GM12801 (cell line): Measurements from ENCODE around the gene NR2C2.

Experiments used
- TF ChIP-seq, protein P1 (sequence below): IDR thresholded peaks from one replicate; pipeline ENCODE4 v1.5.1; 2011; ENCODE audit warnings: control low read depth; ENCODE audit not compliant: insufficient read length; ENCODE audit errors: extremely low read depth

NR2C2 gene

DNA sequence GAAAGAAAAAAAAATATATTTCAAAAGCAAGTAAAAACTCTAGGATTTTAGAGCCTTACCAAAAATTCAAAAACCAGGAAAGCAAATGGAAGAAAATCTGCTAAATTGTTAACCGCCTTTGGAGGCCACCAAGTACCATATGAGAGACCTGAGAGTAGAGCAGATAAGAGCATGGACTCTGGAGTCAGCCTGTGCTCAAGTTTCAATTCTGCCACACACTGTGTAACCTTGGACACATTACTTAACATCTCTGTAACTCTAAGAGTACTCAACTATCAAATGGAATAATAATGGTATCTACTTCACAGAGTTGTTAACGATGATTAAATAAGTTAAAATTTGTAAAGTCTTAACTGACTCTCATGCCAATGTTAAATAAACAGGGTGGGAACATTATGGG is 138.9 kb downstream of the NR2C2 start:
- TF ChIP-seq, protein P1, sequence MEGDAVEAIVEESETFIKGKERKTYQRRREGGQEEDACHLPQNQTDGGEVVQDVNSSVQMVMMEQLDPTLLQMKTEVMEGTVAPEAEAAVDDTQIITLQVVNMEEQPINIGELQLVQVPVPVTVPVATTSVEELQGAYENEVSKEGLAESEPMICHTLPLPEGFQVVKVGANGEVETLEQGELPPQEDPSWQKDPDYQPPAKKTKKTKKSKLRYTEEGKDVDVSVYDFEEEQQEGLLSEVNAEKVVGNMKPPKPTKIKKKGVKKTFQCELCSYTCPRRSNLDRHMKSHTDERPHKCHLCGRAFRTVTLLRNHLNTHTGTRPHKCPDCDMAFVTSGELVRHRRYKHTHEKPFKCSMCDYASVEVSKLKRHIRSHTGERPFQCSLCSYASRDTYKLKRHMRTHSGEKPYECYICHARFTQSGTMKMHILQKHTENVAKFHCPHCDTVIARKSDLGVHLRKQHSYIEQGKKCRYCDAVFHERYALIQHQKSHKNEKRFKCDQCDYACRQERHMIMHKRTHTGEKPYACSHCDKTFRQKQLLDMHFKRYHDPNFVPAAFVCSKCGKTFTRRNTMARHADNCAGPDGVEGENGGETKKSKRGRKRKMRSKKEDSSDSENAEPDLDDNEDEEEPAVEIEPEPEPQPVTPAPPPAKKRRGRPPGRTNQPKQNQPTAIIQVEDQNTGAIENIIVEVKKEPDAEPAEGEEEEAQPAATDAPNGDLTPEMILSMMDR, result no peak

DNA sequence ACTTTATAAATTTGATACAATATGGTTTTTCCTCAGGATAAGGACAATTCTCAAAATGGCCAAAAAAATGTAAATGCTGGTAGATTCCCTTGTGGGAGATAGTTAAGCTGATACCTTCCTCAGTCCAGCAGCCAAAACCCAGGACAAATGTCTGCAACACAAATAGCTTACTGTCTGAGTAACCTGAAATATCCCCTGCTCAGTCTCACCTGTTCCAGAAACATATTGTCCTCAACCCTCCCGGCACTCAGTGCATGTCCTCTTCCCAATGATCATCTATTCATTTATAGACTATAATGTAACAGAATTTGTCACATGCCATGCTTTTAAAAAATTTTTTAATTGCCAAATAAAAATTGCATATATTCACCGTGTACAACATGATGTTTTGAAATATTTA is 139.3 kb downstream of the NR2C2 start:
- TF ChIP-seq, protein P1, result no peak

DNA sequence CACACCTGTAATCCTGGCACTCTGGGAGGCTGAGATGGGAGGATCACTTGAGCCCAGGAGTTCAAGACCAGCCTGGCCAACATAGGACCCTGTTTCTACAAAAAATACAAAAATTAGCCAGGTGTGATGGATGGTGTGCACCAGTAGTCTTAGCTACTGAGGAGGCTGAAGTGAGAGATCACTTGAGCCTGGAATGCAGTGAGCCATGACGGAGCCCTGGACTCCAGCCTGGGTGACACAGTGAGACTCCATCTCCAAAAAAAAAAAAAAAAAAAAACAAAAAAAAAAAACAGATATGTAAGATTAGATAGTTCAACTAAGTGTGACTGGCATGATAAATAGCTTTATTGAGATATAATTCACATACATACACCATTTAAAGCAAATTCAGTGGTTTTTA is 141.8 kb downstream of the NR2C2 start:
- TF ChIP-seq, protein P1, result no peak

DNA sequence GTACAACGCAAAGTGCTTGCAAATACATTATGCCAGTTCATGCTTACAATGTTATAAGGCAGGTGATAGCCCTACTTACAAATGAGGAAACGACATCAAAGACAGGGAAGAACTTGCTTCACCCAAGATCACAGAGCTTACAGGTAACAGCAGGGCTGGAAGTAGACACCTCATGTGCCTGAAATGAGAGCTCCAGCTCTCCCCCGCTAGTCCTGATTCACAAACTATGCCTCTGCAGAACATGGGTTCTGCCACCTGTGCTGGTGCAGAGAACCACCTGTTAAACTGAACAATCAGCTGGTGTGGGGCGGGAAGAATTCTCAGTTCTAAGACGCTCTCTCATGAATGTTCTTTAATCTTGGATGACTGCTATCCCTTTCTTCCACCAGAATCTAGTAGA is 144.2 kb downstream of the NR2C2 start:
- TF ChIP-seq, protein P1, result no peak

DNA sequence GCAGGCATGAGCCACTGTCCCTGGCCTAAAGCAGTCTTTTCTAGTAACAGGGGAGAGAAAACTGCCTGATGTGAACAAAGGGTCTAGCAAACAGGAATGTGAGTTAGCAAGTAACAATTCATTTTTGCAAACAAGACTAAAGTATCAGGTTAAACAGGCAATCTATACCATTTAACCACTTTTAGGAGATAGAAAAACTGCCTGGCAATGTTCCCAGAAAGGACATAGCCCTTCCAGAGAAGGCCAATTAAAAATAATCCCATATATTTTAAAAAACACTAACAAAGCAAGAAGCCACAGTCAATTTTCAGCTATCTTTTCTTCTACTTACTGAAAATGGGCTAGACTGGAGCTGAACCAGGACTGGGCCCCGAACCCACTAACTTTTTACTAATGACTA is 145.3 kb downstream of the NR2C2 start:
- TF ChIP-seq, protein P1, result no peak

DNA sequence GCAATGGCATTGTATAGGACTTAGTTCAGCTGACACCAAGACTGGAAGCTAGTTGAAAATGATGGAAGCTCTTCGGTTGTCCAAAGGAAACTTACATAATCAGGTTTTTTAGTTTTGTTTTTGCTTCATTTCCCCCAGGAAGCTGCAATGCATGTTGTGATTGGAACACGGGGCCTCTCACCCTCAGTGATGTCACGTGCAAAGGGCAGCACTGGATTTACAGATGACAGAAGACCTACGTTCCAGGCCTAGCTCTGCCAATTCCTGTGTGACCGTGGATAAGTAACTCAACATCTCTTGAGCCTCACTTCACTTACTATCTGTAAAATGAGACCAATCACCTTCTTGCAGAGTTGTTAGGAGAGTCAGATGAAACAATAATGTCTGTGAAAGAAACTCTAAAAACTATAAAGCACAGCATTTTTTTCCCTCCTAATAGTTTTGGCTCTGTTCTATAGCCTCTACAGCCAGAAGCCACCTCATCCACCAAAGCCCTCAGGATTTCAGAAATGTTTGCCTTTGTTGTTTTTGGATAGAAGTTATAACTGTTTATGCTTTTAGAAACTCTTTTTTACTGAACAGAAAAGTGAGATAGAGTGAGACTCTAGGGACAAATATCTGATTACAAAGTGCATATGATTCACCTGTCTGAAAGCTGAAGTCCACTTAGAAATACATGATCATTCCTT is 146.9 kb downstream of the NR2C2 start:
- TF ChIP-seq, protein P1, result no peak

DNA sequence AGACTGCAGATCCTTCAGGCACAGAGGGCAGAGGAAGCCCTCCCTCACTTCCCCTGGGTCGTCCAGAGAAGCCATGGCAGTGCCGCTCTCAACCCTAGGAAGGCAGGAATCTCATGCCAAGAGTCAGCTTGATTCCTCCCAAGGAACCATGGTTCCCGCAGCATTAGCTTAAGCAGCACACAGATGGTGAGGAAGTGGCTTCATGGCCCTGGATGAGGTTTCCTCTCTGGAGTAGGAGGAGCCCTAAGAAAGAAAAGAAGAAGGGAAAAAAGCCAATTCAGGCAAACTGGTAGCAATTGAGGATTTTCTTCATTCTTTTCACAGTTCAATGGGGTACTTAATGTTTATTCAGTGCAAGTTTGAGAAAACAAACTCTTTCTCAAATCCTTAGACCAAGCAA is 148.7 kb downstream of the NR2C2 start:
- TF ChIP-seq, protein P1, result no peak
